Measurements from ENCODE around the gene MOGAT1. TPM values are rescaled to one million over a fixed set of nuclear protein-coding genes. Genes with fewer than 3 reads are reported as not detected.

Gene MOGAT1
- total and polyA plus RNA-seq, 4 donors, result 0.30 to 5.5 (median 5.1) TPM; not detected in 1

DNA sequence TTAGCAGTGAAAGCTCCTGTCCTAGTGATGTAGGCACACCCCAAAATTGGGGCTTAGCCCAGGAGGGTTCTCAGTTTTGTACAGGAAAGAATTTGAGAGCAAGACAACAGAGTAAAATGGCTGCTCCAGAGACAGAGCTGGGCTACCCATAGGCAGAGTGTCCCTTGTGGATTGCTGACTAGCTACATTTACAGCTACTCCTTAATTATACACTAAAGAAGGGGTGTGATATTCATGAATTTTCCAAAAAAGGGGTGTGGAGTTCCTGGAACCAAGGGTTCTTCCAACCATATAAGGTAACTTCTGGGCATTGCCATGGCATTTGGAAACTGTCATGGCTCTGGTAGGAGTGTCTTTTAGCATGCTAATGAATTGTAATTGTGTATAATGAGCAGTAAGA is 52.8 kb downstream of the MOGAT1 start:
- H3K27ac ChIP-seq (ENCODE audit: low read depth in 1 of 2, low read length in 2 of 2), result no peak overlapping the region
- TF ChIP-seq, protein P1, sequence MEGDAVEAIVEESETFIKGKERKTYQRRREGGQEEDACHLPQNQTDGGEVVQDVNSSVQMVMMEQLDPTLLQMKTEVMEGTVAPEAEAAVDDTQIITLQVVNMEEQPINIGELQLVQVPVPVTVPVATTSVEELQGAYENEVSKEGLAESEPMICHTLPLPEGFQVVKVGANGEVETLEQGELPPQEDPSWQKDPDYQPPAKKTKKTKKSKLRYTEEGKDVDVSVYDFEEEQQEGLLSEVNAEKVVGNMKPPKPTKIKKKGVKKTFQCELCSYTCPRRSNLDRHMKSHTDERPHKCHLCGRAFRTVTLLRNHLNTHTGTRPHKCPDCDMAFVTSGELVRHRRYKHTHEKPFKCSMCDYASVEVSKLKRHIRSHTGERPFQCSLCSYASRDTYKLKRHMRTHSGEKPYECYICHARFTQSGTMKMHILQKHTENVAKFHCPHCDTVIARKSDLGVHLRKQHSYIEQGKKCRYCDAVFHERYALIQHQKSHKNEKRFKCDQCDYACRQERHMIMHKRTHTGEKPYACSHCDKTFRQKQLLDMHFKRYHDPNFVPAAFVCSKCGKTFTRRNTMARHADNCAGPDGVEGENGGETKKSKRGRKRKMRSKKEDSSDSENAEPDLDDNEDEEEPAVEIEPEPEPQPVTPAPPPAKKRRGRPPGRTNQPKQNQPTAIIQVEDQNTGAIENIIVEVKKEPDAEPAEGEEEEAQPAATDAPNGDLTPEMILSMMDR (IDR thresholded peaks at IDR 0.05; ENCODE audit: low read depth, low read length, missing input control), result no peak
- TF ChIP-seq YY1 (IDR thresholded peaks at IDR 0.05) (no peak), HNF4A (conservative IDR thresholded peaks at IDR 0.05) (no peak), RXRA (IDR thresholded peaks at IDR 0.05) (no peak), NR2F2 (IDR thresholded peaks at IDR 0.05) (no peak), RAD21 (IDR thresholded peaks at IDR 0.05) (no peak), TAF1 (conservative IDR thresholded peaks at IDR 0.05) (no peak)
- TF ChIP-seq, protein P2, sequence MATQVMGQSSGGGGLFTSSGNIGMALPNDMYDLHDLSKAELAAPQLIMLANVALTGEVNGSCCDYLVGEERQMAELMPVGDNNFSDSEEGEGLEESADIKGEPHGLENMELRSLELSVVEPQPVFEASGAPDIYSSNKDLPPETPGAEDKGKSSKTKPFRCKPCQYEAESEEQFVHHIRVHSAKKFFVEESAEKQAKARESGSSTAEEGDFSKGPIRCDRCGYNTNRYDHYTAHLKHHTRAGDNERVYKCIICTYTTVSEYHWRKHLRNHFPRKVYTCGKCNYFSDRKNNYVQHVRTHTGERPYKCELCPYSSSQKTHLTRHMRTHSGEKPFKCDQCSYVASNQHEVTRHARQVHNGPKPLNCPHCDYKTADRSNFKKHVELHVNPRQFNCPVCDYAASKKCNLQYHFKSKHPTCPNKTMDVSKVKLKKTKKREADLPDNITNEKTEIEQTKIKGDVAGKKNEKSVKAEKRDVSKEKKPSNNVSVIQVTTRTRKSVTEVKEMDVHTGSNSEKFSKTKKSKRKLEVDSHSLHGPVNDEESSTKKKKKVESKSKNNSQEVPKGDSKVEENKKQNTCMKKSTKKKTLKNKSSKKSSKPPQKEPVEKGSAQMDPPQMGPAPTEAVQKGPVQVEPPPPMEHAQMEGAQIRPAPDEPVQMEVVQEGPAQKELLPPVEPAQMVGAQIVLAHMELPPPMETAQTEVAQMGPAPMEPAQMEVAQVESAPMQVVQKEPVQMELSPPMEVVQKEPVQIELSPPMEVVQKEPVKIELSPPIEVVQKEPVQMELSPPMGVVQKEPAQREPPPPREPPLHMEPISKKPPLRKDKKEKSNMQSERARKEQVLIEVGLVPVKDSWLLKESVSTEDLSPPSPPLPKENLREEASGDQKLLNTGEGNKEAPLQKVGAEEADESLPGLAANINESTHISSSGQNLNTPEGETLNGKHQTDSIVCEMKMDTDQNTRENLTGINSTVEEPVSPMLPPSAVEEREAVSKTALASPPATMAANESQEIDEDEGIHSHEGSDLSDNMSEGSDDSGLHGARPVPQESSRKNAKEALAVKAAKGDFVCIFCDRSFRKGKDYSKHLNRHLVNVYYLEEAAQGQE (IDR thresholded peaks at IDR 0.05), result no peak
- TF ChIP-seq, protein P3, sequence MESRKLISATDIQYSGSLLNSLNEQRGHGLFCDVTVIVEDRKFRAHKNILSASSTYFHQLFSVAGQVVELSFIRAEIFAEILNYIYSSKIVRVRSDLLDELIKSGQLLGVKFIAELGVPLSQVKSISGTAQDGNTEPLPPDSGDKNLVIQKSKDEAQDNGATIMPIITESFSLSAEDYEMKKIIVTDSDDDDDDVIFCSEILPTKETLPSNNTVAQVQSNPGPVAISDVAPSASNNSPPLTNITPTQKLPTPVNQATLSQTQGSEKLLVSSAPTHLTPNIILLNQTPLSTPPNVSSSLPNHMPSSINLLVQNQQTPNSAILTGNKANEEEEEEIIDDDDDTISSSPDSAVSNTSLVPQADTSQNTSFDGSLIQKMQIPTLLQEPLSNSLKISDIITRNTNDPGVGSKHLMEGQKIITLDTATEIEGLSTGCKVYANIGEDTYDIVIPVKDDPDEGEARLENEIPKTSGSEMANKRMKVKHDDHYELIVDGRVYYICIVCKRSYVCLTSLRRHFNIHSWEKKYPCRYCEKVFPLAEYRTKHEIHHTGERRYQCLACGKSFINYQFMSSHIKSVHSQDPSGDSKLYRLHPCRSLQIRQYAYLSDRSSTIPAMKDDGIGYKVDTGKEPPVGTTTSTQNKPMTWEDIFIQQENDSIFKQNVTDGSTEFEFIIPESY (IDR thresholded peaks at IDR 0.05), result no peak
- TF ChIP-seq, protein P4, sequence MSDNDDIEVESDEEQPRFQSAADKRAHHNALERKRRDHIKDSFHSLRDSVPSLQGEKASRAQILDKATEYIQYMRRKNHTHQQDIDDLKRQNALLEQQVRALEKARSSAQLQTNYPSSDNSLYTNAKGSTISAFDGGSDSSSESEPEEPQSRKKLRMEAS (IDR thresholded peaks at IDR 0.05), result no peak
- TF ChIP-seq, protein P5, sequence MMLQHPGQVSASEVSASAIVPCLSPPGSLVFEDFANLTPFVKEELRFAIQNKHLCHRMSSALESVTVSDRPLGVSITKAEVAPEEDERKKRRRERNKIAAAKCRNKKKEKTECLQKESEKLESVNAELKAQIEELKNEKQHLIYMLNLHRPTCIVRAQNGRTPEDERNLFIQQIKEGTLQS (IDR thresholded peaks at IDR 0.05), result no peak

DNA sequence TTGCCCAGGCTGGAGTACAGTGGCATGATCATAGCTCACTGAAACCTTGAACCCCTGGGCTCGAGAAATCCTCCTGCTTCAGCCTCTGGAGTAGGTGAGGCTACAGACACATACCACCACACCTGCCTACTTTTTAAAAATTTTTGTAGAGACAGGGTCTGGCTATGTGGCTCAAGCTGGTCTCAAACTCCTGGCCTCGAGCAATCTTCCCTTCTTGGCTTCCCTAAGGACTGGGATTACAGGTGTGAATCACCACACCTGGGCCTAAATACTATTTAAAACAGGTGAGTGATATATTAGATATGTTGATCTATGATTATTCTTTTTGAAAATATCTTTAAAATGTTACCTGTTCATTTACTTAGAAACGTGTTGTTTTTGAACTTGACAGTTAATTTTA is 57.2 kb downstream of the MOGAT1 start:
- no peak overlapping the region for H3K27ac ChIP-seq (ENCODE audit: low read depth in 1 of 2, low read length in 2 of 2)
- TF ChIP-seq, protein P4 (IDR thresholded peaks at IDR 0.05), result no peak
- TF ChIP-seq FOXA1 (IDR thresholded peaks at IDR 0.05) (no peak), SP1 (IDR thresholded peaks at IDR 0.05) (no peak), HNF4A (conservative IDR thresholded peaks at IDR 0.05) (no peak)
- TF ChIP-seq, protein P2 (IDR thresholded peaks at IDR 0.05), result no peak
- TF ChIP-seq, protein P3 (IDR thresholded peaks at IDR 0.05), result no peak
- no peak overlapping the region for H3K9ac ChIP-seq (ENCODE audit: low read depth in 1 of 2, low read length in 2 of 2)
- H3K4me1 ChIP-seq (ENCODE audit: control insufficient read depth in 4 of 4, insufficient read depth in 4 of 4, low read length in 3 of 4), result no peaks in the 10 kb centered on the region
- 92% methylated on average over 3 of the region's 3 CpGs for WGBS
- H3K4me3 ChIP-seq (ENCODE audit: low read depth in 1 of 3, low read length in 3 of 3), result no peak overlapping the region
- no peaks in the 10 kb centered on the region for H3K36me3 ChIP-seq (ENCODE audit: control insufficient read depth in 4 of 4, insufficient read depth in 3 of 4, low read depth in 1 of 4, low read length in 3 of 4)
- no peaks in the 10 kb centered on the region for H3K9me3 ChIP-seq (ENCODE audit: control insufficient read depth in 4 of 4, low read length in 3 of 4)
- DNase-seq (ENCODE audit: low spot score), result no peak
- H3K27me3 ChIP-seq (ENCODE audit: control insufficient read depth in 4 of 4, insufficient read depth in 4 of 4, low read length in 3 of 4), result no peaks in the 10 kb centered on the region

More for the DNA sequence above, 52.8 kb downstream of the MOGAT1 start:
- Histone ChIP-seq H3K9ac (ENCODE audit: low read depth in 1 of 2, low read length in 2 of 2) (no peak overlapping the region), H3K9me3 (ENCODE audit: control insufficient read depth in 4 of 4, low read length in 3 of 4) (no peaks in the 10 kb centered on the region), H3K4me1 (ENCODE audit: control insufficient read depth in 4 of 4, insufficient read depth in 4 of 4, low read length in 3 of 4) (no peaks in the 10 kb centered on the region), H3K4me3 (ENCODE audit: low read depth in 1 of 3, low read length in 3 of 3) (no peak overlapping the region), H3K36me3 (ENCODE audit: control insufficient read depth in 4 of 4, insufficient read depth in 3 of 4, low read depth in 1 of 4, low read length in 3 of 4) (no peaks in the 10 kb centered on the region), H3K27me3 (ENCODE audit: control insufficient read depth in 4 of 4, insufficient read depth in 4 of 4, low read length in 3 of 4) (no peaks in the 10 kb centered on the region)
- DNase-seq (ENCODE audit: low spot score), result no peak

Measured in liver (tissue), 9 donors.